Esophagus mucosa (tissue), 1 donor: ENCODE measurements around the gene EXT2. TPM values are rescaled to one million over a fixed set of nuclear protein-coding genes. Genes with fewer than 3 reads are reported as not detected.

ENCODE experiments used
- ATAC-seq: fragments of 200-7000 bp; cut with Tn5 transposase; one replicate; pipeline ENCODE4 v1.9.1; 2020
- total RNA-seq: library from RNA; stranded (reverse); gene quantifications from one replicate; pipeline ENCODE4 v1.2.4, GENCODE V29; 2023
- donor health status: DM: yes; HTN: yes; CAD: no.

EXT2 gene
- total RNA-seq, result 28.8 TPM

GRCh38 chr11:44095506-44096359 lies at the start of gene EXT2:
EXT2 (plus strand) TSS chr11:44095678; CDS start chr11:44107713, 12,035 bp downstream.
- peak; percentile 92 for ATAC-seq

GRCh38 chr11:44046182-44046581 lies 49.3 kb upstream of the EXT2 start:
- no peak for ATAC-seq

- ATAC-seq, result no peak
These were observed 48.2 kb upstream of the EXT2 start for GRCh38 chr11:44047298-44047697.

- no peak for ATAC-seq
These were observed 47.5 kb upstream of the EXT2 start, which contains the start of gene ACCSL for GRCh38 chr11:44047931-44048431. ACCSL (plus strand) TSS chr11:44047981; CDS start chr11:44048037, 56 bp downstream.

- ATAC-seq, result no peak
These were observed 45.6 kb upstream of the EXT2 start for GRCh38 chr11:44049832-44050231.

GRCh38 chr11:44051171-44051570 lies 44.3 kb upstream of the EXT2 start:
- no peak for ATAC-seq

- no peak for ATAC-seq
These were observed 38.1 kb upstream of the EXT2 start for GRCh38 chr11:44057340-44057739.

- no peak for ATAC-seq
These were observed 37.2 kb upstream of the EXT2 start for GRCh38 chr11:44058275-44058674.

- ATAC-seq, result no peak
These were observed 30.3 kb upstream of the EXT2 start for GRCh38 chr11:44065161-44065661.

- ATAC-seq, result peak; percentile 94
These were observed 29.4 kb upstream of the EXT2 start, which contains the start of gene ACCS for GRCh38 chr11:44065841-44066731. ACCS (plus strand) TSS chr11:44066270; CDS start chr11:44067628, 1,358 bp downstream.

- ATAC-seq, result peak; percentile 67
These were observed 28.7 kb upstream of the EXT2 start for GRCh38 chr11:44066732-44067141.

GRCh38 chr11:44067266-44067665 lies 28.2 kb upstream of the EXT2 start:
- no peak for ATAC-seq

GRCh38 chr11:44068180-44068579 lies 27.3 kb upstream of the EXT2 start:
- ATAC-seq, result no peak

GRCh38 chr11:44071157-44071556 lies 24.3 kb upstream of the EXT2 start:
- ATAC-seq, result no peak

- ATAC-seq, result no peak
These were observed 22.5 kb upstream of the EXT2 start for GRCh38 chr11:44072757-44073658.

- ATAC-seq, result no peak
These were observed 16.7 kb upstream of the EXT2 start for GRCh38 chr11:44078794-44079193.

- ATAC-seq, result no peak
These were observed 16.1 kb upstream of the EXT2 start for GRCh38 chr11:44079376-44079775.

- no peak for ATAC-seq
These were observed 14.5 kb upstream of the EXT2 start for GRCh38 chr11:44080951-44081350.

- ATAC-seq, result no peak
These were observed 12.8 kb upstream of the EXT2 start for GRCh38 chr11:44082645-44083044.

- no peak for ATAC-seq
These were observed 12.0 kb upstream of the EXT2 start for GRCh38 chr11:44083433-44083832.

GRCh38 chr11:44083906-44084305 lies 11.6 kb upstream of the EXT2 start:
- ATAC-seq, result no peak

GRCh38 chr11:44085330-44085729 lies 10.1 kb upstream of the EXT2 start:
- ATAC-seq, result no peak
